OCI-LY7 (cell line): ENCODE measurements around the gene RAB42.

ENCODE experiments used
- CTCF ChIP-seq: fragments of 200-600 bp; sonication (generic); conservative IDR thresholded peaks from 2 replicates; pipeline ENCODE4 v1.5.1; 2014; ENCODE audit warnings: mild to moderate bottlenecking, antibody characterized with exemption, low read length, moderate library complexity, mixed read lengths
- EZH2phosphoT487 ChIP-seq: fragments of 200-600 bp; sonication (generic); IDR thresholded peaks from 2 replicates; pipeline ENCODE4 v1.6.1; 2018; ENCODE audit warnings: low read depth, borderline replicate concordance, mild to moderate bottlenecking, mixed run types, antibody characterized with exemption, low read length, moderate library complexity, mixed read lengths

- TF ChIP-seq CTCF = no peak
- no peak for TF ChIP-seq EZH2phosphoT487
Observed at GRCh38 chr1:28551381-28551780, 40.7 kb upstream of the RAB42 start.
